ENCODE data around the gene PTGFR.

GRCh38 chr1:78491451-78492071, 787 bp downstream of the PTGFR start:
- TF ChIP-seq POLR2AphosphoS5 (IDR thresholded peaks at IDR 0.05) (no peak), CTCF (IDR thresholded peaks at IDR 0.05) (no peak), POLR2A (IDR thresholded peaks at IDR 0.05) (no peak)

Measured in prostate gland (tissue), 2 donors.